Activated CD4-positive, alpha-beta T cell treated with anti-CD3 and anti-CD28 coated beads, Interleukin-2, amount 10 ng/mL, durations not matched to agents 7 days and 5 days (primary cell): ENCODE data around the gene PIP4K2C. TPM values are rescaled to one million over a fixed set of nuclear protein-coding genes. Genes with fewer than 3 reads are reported as not detected.

Experiments
- CTCF ChIA-PET: fragments of 350-600 bp; sonication (Branson Sonifier 250); formaldehyde crosslinking; loops from one replicate; lab custom pipeline; 2021; ENCODE audit warnings: antibody characterized with exemption; lab: Charles Lee
- POLR2A ChIA-PET: fragments of 350-600 bp; sonication (Branson Sonifier 250); formaldehyde crosslinking; loops from one replicate; lab custom pipeline; 2021; ENCODE audit warnings: antibody characterized with exemption; lab: Charles Lee
- DNase-seq: peaks from one replicate; pipeline ENCODE4 v3.0.0-alpha.2; 2020
- H3K27ac Mint-ChIP-seq: one replicate; pipeline ENCODE4 v1.8.0; 2021; ENCODE audit warnings: mild to moderate bottlenecking, moderate library complexity, mixed read lengths
- H3K27me3 Mint-ChIP-seq: one replicate; pipeline ENCODE4 v1.8.0; 2021; ENCODE audit warnings: mixed read lengths
- H3K36me3 Mint-ChIP-seq: one replicate; pipeline ENCODE4 v1.8.0; 2021; ENCODE audit warnings: low read depth, mixed read lengths
- H3K4me1 Mint-ChIP-seq: one replicate; pipeline ENCODE4 v1.8.0; 2021; ENCODE audit warnings: mixed read lengths
- H3K4me3 Mint-ChIP-seq: one replicate; pipeline ENCODE4 v1.8.0; 2021; ENCODE audit warnings: mild to moderate bottlenecking, moderate library complexity, mixed read lengths
- H3K9me3 Mint-ChIP-seq: one replicate; pipeline ENCODE4 v1.8.0; 2021; ENCODE audit warnings: mixed read lengths
- total RNA-seq, 2 experiments: library from RNA; stranded (reverse); gene quantifications; one replicate each; pipeline ENCODE4 v1.2.3, GENCODE V29; 2021

Gene PIP4K2C
- total RNA-seq, 2 experiments from 2014 or later: 17.9 to 20.4 TPM

- POLR2A ChIA-PET: no interaction called here
- H3K9me3 Mint-ChIP-seq: no peaks in the 10 kb centered on the region
- DNase-seq: no peak
- peaks cover 2% of the 10 kb centered on the region for H3K36me3 Mint-ChIP-seq
- H3K4me3 Mint-ChIP-seq: no peak overlapping the region
- CTCF ChIA-PET: interaction anchor here (1.3 to 1.4 kb wide), 2 partner anchors 12 to 25 kb away, joined by 3 to 8 read pairs; no protein-coding TSS in a partner anchor
- H3K27ac Mint-ChIP-seq: no peak overlapping the region
- peaks cover 32% of the 10 kb centered on the region for H3K4me1 Mint-ChIP-seq
- peaks cover 19% of the 10 kb centered on the region for H3K27me3 Mint-ChIP-seq
Observed at GRCh38 chr12:57607958-57608663, 17.1 kb downstream of the PIP4K2C start.

DNA sequence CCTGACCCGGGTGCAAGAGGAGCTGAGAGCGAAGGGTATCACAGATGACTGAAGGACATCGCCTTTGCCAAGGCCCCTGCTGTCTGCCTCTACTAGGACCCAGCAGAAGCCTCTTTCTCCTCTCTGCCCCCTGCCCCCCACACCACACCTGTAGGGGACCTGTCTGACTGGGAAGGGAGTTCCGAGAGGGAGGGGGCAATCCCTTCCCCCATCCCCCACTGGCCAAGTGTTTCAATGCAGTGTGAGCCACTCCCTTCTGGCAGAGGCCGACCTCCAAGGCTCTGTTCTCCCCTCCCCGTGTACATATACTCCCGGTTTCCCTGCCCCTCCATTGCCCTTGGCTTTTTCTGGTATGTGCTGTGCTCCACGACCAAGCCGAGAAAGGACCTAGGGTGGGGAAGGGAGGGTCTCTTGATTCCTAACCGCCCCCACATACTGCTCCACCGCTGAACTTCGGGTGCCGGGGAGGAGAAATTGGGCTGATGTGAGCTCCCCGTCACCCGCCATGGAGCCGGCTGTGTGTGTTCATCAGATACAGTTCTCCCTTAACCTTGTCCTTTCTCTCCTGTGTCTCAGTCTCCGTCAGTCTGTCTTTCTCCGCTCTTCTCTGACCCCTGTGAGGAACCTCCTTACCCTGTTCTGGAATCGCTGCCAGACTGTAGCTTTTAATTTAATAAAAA, 18.2 kb downstream of the PIP4K2C start:
- Mint-ChIP-seq H3K9me3 (no peaks in the 10 kb centered on the region), H3K27me3 (peaks cover 27% of the 10 kb centered on the region), H3K4me3 (no peak overlapping the region), H3K36me3 (peaks cover 2% of the 10 kb centered on the region), H3K27ac (peak overlapping the region; percentile 42), H3K4me1 (peaks cover 22% of the 10 kb centered on the region)
- DNase-seq: no peak
- ChIA-PET POLR2A (no interaction called here), CTCF (no interaction called here)

DNA sequence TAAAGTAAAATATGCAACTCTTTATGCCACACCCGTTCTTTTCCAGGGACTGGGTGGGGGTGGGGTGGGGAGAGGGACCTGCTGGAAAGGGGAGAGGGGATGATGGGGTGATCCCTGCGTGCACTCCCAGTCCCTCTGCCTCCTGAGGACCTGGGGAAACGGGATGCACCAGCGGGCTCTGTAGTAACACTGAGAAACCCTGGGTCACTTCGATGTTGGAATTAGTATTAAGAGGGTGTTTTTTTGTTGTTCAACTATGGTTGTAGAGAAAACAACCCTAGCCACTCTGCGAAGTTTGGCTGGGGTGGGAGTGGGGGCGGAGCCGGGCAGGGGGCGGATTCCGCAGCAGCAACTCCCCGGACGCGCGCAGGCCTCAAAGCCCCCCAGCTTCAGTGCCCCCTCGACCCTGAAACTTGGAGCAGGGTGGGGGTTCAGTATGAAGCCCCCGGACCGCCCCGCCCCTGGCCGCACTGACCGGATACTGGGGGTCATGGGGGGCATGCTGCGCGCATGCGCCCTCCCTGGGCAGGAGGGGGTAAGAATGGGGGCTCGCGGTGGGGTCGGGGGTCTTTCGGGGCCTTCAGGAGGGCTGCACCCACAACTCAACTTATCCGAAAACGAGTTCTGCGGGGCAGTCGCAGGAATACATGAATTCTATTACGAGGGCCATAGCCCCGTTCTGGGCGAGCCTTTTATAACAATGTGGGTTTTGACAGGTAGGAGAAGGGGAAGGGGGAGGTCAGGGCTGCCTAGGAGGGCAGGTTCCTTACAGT, 19.0 kb downstream of the PIP4K2C start:
- Mint-ChIP-seq H3K9me3 (no peaks in the 10 kb centered on the region), H3K27me3 (peaks cover 33% of the 10 kb centered on the region), H3K27ac (no peak overlapping the region), H3K4me3 (peak overlapping the region; percentile 53), H3K4me1 (peaks cover 18% of the 10 kb centered on the region), H3K36me3 (peaks cover 2% of the 10 kb centered on the region)
- ChIA-PET POLR2A (no interaction called here), CTCF (interaction anchor here (1.3 to 1.4 kb wide), 2 partner anchors 11 to 26 kb away, joined by 3 to 6 read pairs; no protein-coding TSS in a partner anchor)
- DNase-seq: no peak

DNA sequence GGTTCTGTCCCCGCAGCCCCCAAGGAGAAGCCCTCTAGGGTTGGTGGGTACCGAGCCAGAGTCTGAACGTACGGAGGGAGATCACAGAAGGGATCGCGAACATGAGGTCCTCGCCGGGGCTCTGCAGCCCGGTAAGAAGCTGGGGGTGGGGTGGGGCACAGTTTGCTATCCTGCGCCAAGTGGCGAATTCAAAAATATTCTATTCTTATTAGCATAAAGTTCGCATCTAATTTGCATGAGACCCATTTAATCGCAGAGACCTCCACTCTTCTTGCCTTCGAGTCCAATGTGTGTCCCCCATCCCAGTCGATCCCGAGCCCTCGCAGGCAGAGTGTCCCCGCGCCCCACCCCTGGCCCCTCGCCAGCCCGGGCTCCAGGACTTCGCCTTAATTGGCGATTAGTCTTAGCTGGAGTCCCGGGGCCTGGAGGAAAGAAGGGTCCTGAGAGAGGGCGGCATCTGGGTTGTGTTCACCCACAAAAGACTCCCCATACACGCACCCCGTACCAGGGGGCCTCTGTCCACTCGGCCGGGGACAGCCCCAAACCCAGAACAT, 19.6 kb downstream of the PIP4K2C start:
- H3K4me1 Mint-ChIP-seq: peaks cover 12% of the 10 kb centered on the region
- H3K27ac Mint-ChIP-seq: peak overlapping the region; percentile 19
- POLR2A ChIA-PET: no interaction called here
- H3K36me3 Mint-ChIP-seq: peaks cover 2% of the 10 kb centered on the region
- H3K27me3 Mint-ChIP-seq: peaks cover 37% of the 10 kb centered on the region
- peak overlapping the region; percentile 53 for H3K4me3 Mint-ChIP-seq
- CTCF ChIA-PET: interaction anchor here (0.6 to 1.4 kb wide), 4 partner anchors 10 to 45 kb away, joined by 3 to 6 read pairs (median 3); no protein-coding TSS in a partner anchor
- no peaks in the 10 kb centered on the region for H3K9me3 Mint-ChIP-seq
- no peak for DNase-seq

DNA sequence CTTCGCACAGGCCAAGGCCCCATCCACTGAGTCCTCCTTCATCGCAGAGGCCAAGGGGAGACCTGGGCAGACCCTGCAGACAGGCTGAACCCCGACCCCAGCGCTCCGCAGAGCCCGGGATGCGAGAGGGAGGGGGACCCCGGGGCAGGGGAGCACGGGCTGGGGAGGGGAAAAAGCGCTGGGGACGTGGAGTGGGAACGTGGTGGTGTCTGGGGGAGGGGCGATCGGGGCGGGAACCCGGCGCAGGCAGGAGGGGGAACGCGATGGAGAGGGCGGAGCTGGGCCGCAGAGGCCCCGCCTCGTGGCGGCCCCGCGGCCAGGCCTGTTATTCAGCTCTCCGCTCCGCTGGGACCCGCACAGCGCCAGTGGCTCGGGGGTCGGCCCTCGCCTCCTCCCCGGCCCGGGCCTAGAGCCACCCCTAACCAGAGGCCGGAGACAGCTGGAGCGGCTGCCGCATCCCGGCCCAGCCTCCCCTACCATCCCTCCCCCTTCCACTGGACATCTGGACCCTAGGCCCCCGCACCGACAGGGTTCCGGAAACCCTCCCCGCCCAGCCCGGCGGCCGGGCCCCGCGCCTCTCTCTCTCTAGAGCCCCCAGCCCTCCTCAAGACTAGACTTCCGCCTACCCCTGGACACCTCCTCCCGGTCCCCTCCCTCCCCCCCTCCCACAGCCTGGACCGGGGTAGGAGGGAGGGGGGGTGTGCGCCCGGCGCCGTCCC, 20.3 kb downstream of the PIP4K2C start, which contains the start of gene ARHGEF25:
ARHGEF25 (plus strand) TSS at position 328 of the 719 bp plus-strand sequence. CDS start 460 bp downstream, outside the sequence.
- peak within 1 kb of the TSS; percentile 53 for H3K4me3 Mint-ChIP-seq
- ChIA-PET CTCF (interaction anchor here (0.6 to 1.4 kb wide), 4 partner anchors 10 to 44 kb away, joined by 3 to 6 read pairs (median 3); no protein-coding TSS in a partner anchor), POLR2A (no interaction called here)
- H3K27me3 Mint-ChIP-seq: peaks cover 43% of the 10 kb centered on the region
- H3K36me3 Mint-ChIP-seq: peaks cover 2% of the 10 kb centered on the region
- no peaks in the 10 kb centered on the region for H3K9me3 Mint-ChIP-seq
- H3K27ac Mint-ChIP-seq: peak within 1 kb of the TSS; percentile 19
- DNase-seq: peak; percentile 32
- peaks cover 9% of the 10 kb centered on the region for H3K4me1 Mint-ChIP-seq

DNA sequence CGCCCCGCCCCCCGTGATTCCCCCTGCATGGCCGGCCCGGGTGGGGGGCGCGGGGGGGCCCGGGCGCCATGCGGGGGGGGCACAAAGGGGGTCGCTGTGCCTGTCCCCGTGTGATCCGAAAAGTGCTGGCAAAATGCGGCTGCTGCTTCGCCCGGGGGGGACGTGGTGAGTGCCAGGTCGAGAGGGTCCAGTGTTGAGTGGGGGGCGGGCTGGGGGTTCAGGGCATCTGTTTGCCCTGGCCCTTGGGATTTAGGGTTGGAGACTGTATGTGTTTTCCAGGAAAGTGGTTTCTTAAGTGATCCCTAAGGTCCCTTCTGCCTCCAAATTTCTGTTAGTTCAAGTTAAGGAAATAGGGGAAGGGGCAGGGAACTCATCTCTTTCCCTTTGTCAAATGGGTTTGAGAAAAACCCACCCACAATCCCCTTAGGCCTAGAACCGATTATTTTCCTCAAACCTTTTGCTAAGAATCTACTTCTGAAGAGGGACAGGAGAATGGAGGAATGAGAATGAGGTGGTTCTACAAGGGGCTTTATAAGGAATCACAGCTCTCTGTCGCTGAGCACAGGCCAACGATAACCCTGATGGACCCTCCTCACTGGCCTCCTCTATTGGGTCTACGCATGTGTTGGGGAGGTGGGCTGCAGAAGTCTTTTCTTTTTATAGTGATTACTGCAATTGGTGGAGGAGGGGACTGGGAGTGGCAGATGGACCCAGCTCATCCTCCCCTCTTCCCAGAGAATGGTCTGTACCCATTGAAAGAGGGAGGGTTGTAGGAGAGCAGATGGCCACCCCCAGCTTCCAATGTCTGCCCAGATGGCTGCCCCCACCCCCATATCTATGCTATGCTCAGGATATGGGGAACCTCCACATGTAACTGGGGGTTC, 21.1 kb downstream of the PIP4K2C start:
- CTCF ChIA-PET: interaction anchor here (0.7 to 1.4 kb wide), 3 partner anchors 15 to 129 kb away, joined by 3 read pairs; no protein-coding TSS in a partner anchor
- Mint-ChIP-seq H3K4me3 (peak overlapping the region; percentile 47), H3K9me3 (no peaks in the 10 kb centered on the region), H3K27me3 (peaks cover 49% of the 10 kb centered on the region), H3K4me1 (peaks cover 9% of the 10 kb centered on the region), H3K36me3 (no peaks in the 10 kb centered on the region), H3K27ac (no peak overlapping the region)
- no peak for DNase-seq
- POLR2A ChIA-PET: no interaction called here

- H3K4me1 Mint-ChIP-seq: peaks cover 9% of the 10 kb centered on the region
- DNase-seq: no peak
- no peaks in the 10 kb centered on the region for H3K36me3 Mint-ChIP-seq
- ChIA-PET POLR2A (no interaction called here), CTCF (interaction anchor here (0.7 to 2.3 kb wide), 3 partner anchors 12 to 128 kb away, joined by 3 to 5 read pairs (median 3); no protein-coding TSS in a partner anchor)
- no peak overlapping the region for H3K27ac Mint-ChIP-seq
- H3K4me3 Mint-ChIP-seq: no peak overlapping the region
- no peaks in the 10 kb centered on the region for H3K9me3 Mint-ChIP-seq
- H3K27me3 Mint-ChIP-seq: peaks cover 57% of the 10 kb centered on the region
Observed at GRCh38 chr12:57612711-57613426, 21.9 kb downstream of the PIP4K2C start.

DNA sequence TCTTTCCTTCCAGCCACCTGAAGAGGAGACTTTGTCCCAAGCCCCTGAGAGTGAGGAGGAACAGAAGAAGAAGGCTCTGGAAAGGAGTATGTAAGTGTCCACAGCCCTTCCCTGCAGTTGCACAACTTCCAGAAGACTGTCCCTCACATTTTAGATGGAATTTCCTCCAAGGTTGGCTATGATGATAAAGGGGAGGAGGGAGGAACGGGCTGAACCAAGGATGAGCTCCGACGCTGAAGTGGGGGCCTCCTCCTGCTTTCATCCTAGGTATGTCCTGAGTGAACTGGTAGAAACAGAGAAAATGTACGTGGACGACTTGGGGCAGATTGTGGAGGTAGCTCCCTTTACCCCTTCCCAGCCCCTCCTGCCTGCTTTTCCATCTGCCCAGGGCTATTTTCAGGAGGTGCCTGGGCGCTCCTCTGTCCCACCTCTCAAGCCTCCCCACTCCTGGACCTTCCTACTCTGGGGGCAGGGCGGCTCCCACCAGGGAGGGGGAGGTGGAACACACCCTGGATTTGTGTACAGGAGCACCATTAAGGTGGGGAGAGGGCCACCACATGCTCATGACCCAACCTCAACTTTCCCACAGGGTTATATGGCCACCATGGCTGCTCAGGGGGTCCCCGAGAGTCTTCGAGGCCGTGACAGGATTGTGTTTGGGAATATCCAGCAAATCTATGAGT, 22.6 kb downstream of the PIP4K2C start:
- Mint-ChIP-seq H3K4me1 (peaks cover 9% of the 10 kb centered on the region), H3K27ac (no peak overlapping the region), H3K4me3 (no peak overlapping the region), H3K27me3 (peaks cover 64% of the 10 kb centered on the region), H3K9me3 (no peaks in the 10 kb centered on the region), H3K36me3 (no peaks in the 10 kb centered on the region)
- ChIA-PET CTCF (interaction anchor here (0.9 to 2.3 kb wide), 7 partner anchors 12 to 155 kb away, joined by 3 to 6 read pairs (median 4); partner anchors contain the start of gene B4GALNT1), POLR2A (no interaction called here)
- DNase-seq: no peak

DNA sequence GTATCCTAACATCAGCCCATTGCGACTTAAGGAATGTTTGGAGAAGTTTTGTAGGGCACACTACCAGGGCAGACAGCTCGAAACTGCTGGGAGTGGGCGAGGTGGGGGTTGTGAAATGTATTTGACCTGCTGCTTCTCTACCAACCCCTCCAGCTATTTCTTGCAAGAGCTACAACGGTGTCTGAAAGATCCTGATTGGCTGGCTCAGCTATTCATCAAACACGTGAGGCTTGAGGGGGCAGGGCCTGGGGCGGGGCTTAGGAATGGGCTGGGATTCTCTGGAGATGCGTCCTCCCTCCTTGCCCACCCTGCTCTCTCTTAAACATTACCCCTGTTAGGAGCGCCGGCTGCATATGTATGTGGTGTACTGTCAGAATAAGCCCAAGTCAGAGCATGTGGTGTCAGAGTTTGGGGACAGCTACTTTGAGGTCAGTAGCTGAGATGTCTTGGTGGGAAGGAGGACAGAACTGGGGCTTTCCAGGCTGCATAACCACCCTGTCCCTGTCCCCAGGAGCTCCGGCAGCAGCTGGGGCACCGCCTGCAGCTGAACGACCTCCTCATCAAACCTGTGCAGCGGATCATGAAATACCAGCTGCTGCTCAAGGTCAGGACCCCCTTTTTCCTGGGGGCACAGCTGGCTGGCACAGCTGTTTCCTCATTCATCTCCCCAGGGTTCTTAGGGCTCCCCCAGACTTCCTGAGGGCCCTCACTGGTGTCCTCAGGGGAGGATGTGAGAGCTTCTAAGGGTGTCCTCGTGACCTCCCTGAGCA, 23.4 kb downstream of the PIP4K2C start:
- DNase-seq: no peak
- ChIA-PET POLR2A (no interaction called here), CTCF (interaction anchor here (0.6 to 2.3 kb wide), 8 partner anchors 11 to 180 kb away, joined by 3 to 6 read pairs (median 4); partner anchors contain the start of gene B4GALNT1)
- Mint-ChIP-seq H3K27ac (no peak overlapping the region), H3K4me1 (peaks cover 14% of the 10 kb centered on the region), H3K9me3 (no peaks in the 10 kb centered on the region), H3K36me3 (no peaks in the 10 kb centered on the region), H3K27me3 (peaks cover 72% of the 10 kb centered on the region), H3K4me3 (no peak overlapping the region)
